Panc1 (cell line): Measurements from ENCODE around the gene SYT11. TPM values are rescaled to one million over a fixed set of nuclear protein-coding genes. Genes with fewer than 3 reads are reported as not detected.

Experiments
- ATAC-seq: fragments of 200-7000 bp; cut with Tn5 transposase; 2 replicates; pipeline ENCODE4 v1.9.1; 2020; ENCODE audit warnings: mild to moderate bottlenecking, moderate library complexity
- BruUV-seq: library from RNA; stranded (reverse); fragments of 400-500 nt; replicated peaks from 2 replicates; lab custom pipeline; 2021; lab: Mats Ljungman, UMichigan
- CTCF ChIA-PET: fragments of 300-600 bp; sonication (Branson Sonifier 250); formaldehyde crosslinking; loops from one replicate; lab custom pipeline; 2022; ENCODE audit warnings: antibody characterized with exemption; lab: Charles Lee
- POLR2A ChIA-PET: fragments of 300-600 bp; sonication (Branson Sonifier 250); formaldehyde crosslinking; loops from one replicate; lab custom pipeline; 2022; ENCODE audit warnings: antibody characterized with exemption; lab: Charles Lee
- DNase-seq: peaks from one replicate; pipeline ENCODE4 v3.0.0-alpha.2; 2010; ENCODE audit warnings: low read depth, low spot score
- H3K27ac ChIP-seq: 2 replicates; pipeline ENCODE4 v1.5.1; 2011; ENCODE audit warnings: mild to moderate bottlenecking, low read length, inconsistent platforms
- H3K27me3 ChIP-seq: fragments of 200-500 bp; sonication (Bioruptor generic); 2 replicates; pipeline ENCODE4 v1.6.0; 2014; ENCODE audit warnings: low read length, inconsistent platforms; ENCODE audit not compliant: control insufficient read depth, insufficient read depth
- H3K36me3 ChIP-seq: fragments of 200-500 bp; sonication (Bioruptor generic); 2 replicates; pipeline ENCODE4 v1.5.1; 2014; ENCODE audit warnings: inconsistent platforms, mild to moderate bottlenecking, low read length, moderate library complexity; ENCODE audit not compliant: control insufficient read depth, insufficient read depth
- H3K4me1 ChIP-seq: 2 replicates; pipeline ENCODE4 v1.5.1; 2011; ENCODE audit warnings: inconsistent platforms, mild to moderate bottlenecking, low read length, moderate library complexity; ENCODE audit not compliant: control insufficient read depth, insufficient read depth
- H3K4me3 ChIP-seq, 2 experiments: 2 replicates each; pipeline ENCODE4 v1.5.1; 2011 to 2012; ENCODE audit warnings: low read depth in 2 of 2, low read length in 2 of 2, mild to moderate bottlenecking in 2 of 2, inconsistent platforms in 1 of 2, moderate library complexity in 1 of 2
- H3K9me3 ChIP-seq: fragments of 200-500 bp; sonication (Bioruptor generic); 2 replicates; pipeline ENCODE4 v1.5.1; 2014; ENCODE audit warnings: low read depth, mild to moderate bottlenecking, inconsistent platforms, low read length, moderate library complexity; ENCODE audit not compliant: control insufficient read depth, insufficient read depth
- CTCF ChIP-seq: fragments of 450-650 bp; IDR thresholded peaks from 2 replicates; pipeline ENCODE4 v1.5.1; 2017; ENCODE audit warnings: mild to moderate bottlenecking
- POLR2AphosphoS5 ChIP-seq: IDR thresholded peaks from 2 replicates; pipeline ENCODE4 v1.6.1; 2012; ENCODE audit warnings: mild to moderate bottlenecking, low read depth, low read length, moderate library complexity
- REST ChIP-seq, 2 experiments: IDR thresholded peaks; 2 replicates each; pipeline ENCODE4 v1.6.1; 2011 to 2012; ENCODE audit warnings: low read depth in 2 of 2, control low read depth in 1 of 2, low read length in 1 of 2, mild to moderate bottlenecking in 1 of 2, moderate library complexity in 1 of 2; ENCODE audit not compliant: insufficient read depth in 1 of 2
- SIN3A ChIP-seq: IDR thresholded peaks from 2 replicates; pipeline ENCODE4 v1.6.1; 2012; ENCODE audit warnings: low read depth, mild to moderate bottlenecking, low read length, moderate library complexity, borderline replicate concordance; ENCODE audit not compliant: insufficient read depth
- TCF7L2 ChIP-seq: IDR thresholded peaks from 2 replicates; pipeline ENCODE4 v1.6.1; 2011; ENCODE audit warnings: mild to moderate bottlenecking, low read depth, low read length, inconsistent platforms
- in situ Hi-C: cut with HindIII; loops from 2 replicates; pipeline ENCODE4 v1.10.0; 2016; ENCODE audit warnings: low sequenced_read_pairs, low pct_unique_long_range_greater_than_20kb
- intact Hi-C: fragments of 100-400 bp; cut with micrococcal nuclease; formaldehyde crosslinking; loops from one replicate; pipeline ENCODE4 v1.10.0; 2022; ENCODE audit not compliant: unreplicated experiment
- total RNA-seq: library from RNA; stranded (reverse); gene quantifications from one replicate; pipeline ENCODE4 v1.2.1, GENCODE V29; 2021; ENCODE audit not compliant: unreplicated experiment

SYT11 gene
- total RNA-seq, 1 experiment from 2014 or later = 4.0 TPM

- peak overlapping the region; percentile 99 for H3K27ac ChIP-seq
- H3K4me1 ChIP-seq = peaks cover 31% of the 10 kb centered on the region
- in situ Hi-C loops = no loop called here
- peaks cover 31% of the 10 kb centered on the region for H3K36me3 ChIP-seq
- no TSS peak for BruUV-seq
- H3K4me3 ChIP-seq = peak overlapping the region; percentile 93 to 98
- H3K27me3 ChIP-seq = no peaks in the 10 kb centered on the region
- ATAC-seq (no peak), DNase-seq (no peak)
- H3K9me3 ChIP-seq = no peaks in the 10 kb centered on the region
- no peak for TF ChIP-seq POLR2AphosphoS5
- no peak for TF ChIP-seq SIN3A
- no peak for TF ChIP-seq CTCF
- no peak for TF ChIP-seq REST (IDR thresholded peaks at IDR 0.05; ENCODE audit: insufficient read depth in 1 of 2, low read depth in 2 of 2, low read length in 1 of 2)
- no peak for TF ChIP-seq TCF7L2
- CTCF ChIA-PET = no interaction called here
- POLR2A ChIA-PET = interaction anchor here (1.7 kb wide), 1 partner anchor 11 kb away, joined by 5 read pairs; no protein-coding TSS in a partner anchor
- intact Hi-C loops = no loop called here
Measured at GRCh38 chr1:155933591-155934096, 74.3 kb downstream of the SYT11 start.

- H3K4me1 ChIP-seq = peaks cover 33% of the 10 kb centered on the region
- CTCF ChIA-PET = interaction anchor here (0.6 kb wide), 1 partner anchor 283 kb away, joined by 3 read pairs; no protein-coding TSS in a partner anchor
- TF ChIP-seq REST (IDR thresholded peaks at IDR 0.05; ENCODE audit: insufficient read depth in 1 of 2, low read depth in 2 of 2, low read length in 1 of 2) = 0 out of 4 replicates have a peak, but pooled peaks of 1 of the 2 experiments have one; percentile 51
- peak; percentile 97 for TF ChIP-seq POLR2AphosphoS5
- no peak for TF ChIP-seq TCF7L2
- no peak for TF ChIP-seq CTCF
- peak; percentile 85; the same call in 1 of the 2 replicates for TF ChIP-seq SIN3A
- POLR2A ChIA-PET = interaction anchor here (0.6 to 1.7 kb wide), 4 partner anchors 10 to 163 kb away, joined by 3 to 5 read pairs (median 3); no protein-coding TSS in a partner anchor
- peak within 1 kb of the TSS; percentile 93 to 98 for H3K4me3 ChIP-seq
- no TSS peak for BruUV-seq
- H3K27ac ChIP-seq = peak within 1 kb of the TSS; percentile 99
- in situ Hi-C loops (no loop called here), intact Hi-C loops (no loop called here)
- ATAC-seq (peak; percentile 96), DNase-seq (peak; percentile 98)
- H3K27me3 ChIP-seq = no peaks in the 10 kb centered on the region
- no peaks in the 10 kb centered on the region for H3K9me3 ChIP-seq
- H3K36me3 ChIP-seq = peaks cover 26% of the 10 kb centered on the region
Measured at GRCh38 chr1:155934097-155934935, 74.9 kb downstream of the SYT11 start, which contains the start of gene KHDC4. Gene KHDC4 (minus strand): TSS chr1:155934413. CDS start chr1:155934373, 40 bp downstream.
